Pancreas (tissue), 10 donors: ENCODE results near the gene TRPV4. TPM values are rescaled to one million over a fixed set of nuclear protein-coding genes. Genes with fewer than 3 reads are reported as not detected.

ENCODE experiments used
- ATAC-seq, 4 donors: fragments of 200-7000 bp; cut with Tn5 transposase; one replicate each; pipeline versions ENCODE4 v1.8.0 to v1.9.1; 2020; ENCODE audit warnings: mild to moderate bottlenecking in 4 of 4, moderate library complexity in 4 of 4
- DNase-seq, 6 donors: peaks; one replicate each; pipeline ENCODE4 v3.0.0-alpha.2; 2020
- FAIRE-seq: peaks from 2 replicates; lab custom pipeline; 2012; peaks lifted over from hg19 to GRCh38; lab: Jason Lieb, UNC
- H3K27ac ChIP-seq, 4 donors: fragments of 200-600 bp; sonication (generic); 1 replicate in 3 of 4; 2 replicates in 1 of 4; pipeline versions ENCODE4 v1.5.0 to v1.8.0; 2020
- H3K27me3 ChIP-seq, 4 donors: fragments of 200-600 bp; one replicate each; pipeline ENCODE4 v1.8.0; 2021
- H3K36me3 ChIP-seq, 3 donors: fragments of 200-600 bp; sonication (generic) in 1 of 3; one replicate each; pipeline versions ENCODE4 v1.5.0 to v1.8.0; 2020 to 2021
- H3K4me1 ChIP-seq, 3 donors: fragments of 200-600 bp; one replicate each; pipeline ENCODE4 v1.8.0; 2021
- H3K4me3 ChIP-seq, 4 donors: fragments of 200-600 bp; sonication (generic) in 2 of 4; one replicate each; pipeline versions ENCODE4 v1.5.0 to v1.8.0; 2020 to 2021
- H3K9me3 ChIP-seq, 4 donors: fragments of 200-600 bp; one replicate each; pipeline ENCODE4 v1.8.0; 2021
- CTCF ChIP-seq, 4 donors: fragments of 200-600 bp; sonication (generic) in 3 of 4; IDR thresholded peaks; one replicate each; pipeline versions ENCODE4 v1.5.0 to v1.8.0; 2021; ENCODE audit warnings: antibody characterized with exemption in 4 of 4
- WGBS, 2 donors: extraction: QIAGEN DNeasy Blood & Tissue Kit; methylation state at CpG; one replicate each; pipeline ENCODE4 v1.1.7; 2013; 5-methylcytosine and 5-hydroxymethylcytosine counted together
- intact Hi-C, 3 donors: fragments of 100-400 bp; cut with DNase I; formaldehyde crosslinking; loops; one replicate each; pipeline versions ENCODE4 v1.11.1 to v1.14.2; 2022
- polyA plus RNA-seq, 2 donors: library from polyadenylated mRNA; stranded (reverse); fragments of 200-250 nt; gene quantifications; one replicate each; pipeline ENCODE4 v1.2.3, GENCODE V29; 2013
- total RNA-seq, 6 donors: library from RNA; stranded (reverse); fragmentation: NEBNext Ultra II Directional in 4 of 6; extraction: Animal tissue kit (Norgen Biotek cat#: 25700) in 4 of 6; gene quantifications; one replicate each; pipeline versions ENCODE4 v1.2.1 to v1.2.4, GENCODE V29; 2021 to 2023
- donor health status: healthy with polysubstance abuse.
- donor health status: DM: no; HTN: no; CAD: no; lungs with moderate emphysema.
- donor health status: DM: no; HTN: no; CAD: no.
- donor health status: control.
- donor health status: control.
- donor health status: Bipolar disorder and iron deficiency.
- donor health status: DM: yes; HTN: yes; CAD: no.
- donor health status: DM: no; HTN: no; CAD: no.
- donor health status: DM: no; HTN: no; CAD: no.
- donor health status: DM: yes; HTN: yes; CAD: no.

TRPV4 gene
- total and polyA plus RNA-seq, 8 donors = 1.9 to 4.9 (median 4.0) TPM

DNA sequence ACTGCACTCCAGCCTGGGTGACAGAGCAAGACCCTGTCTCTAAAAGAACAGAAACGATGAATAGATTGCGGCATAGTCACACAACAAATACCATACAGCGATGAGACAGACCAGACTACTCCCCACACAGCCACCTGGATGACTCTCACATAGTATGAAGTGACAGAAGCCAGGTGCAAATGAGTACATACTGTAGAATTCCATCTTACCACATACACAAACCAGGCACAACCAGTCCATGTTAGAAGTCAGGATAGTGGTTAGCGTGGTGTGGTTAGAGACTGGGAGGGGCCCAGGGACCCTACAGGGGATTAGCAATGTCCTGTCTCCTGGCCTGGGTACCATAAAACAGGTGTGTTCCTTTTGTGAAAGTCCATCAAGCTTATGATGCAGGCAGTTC, 65.7 kb downstream of the TRPV4 start:
- ATAC-seq (no peak), DNase-seq (no peak), FAIRE-seq (no peak)
- Histone ChIP-seq H3K4me3 (no peak overlapping the region), H3K4me1 (no peaks in the 10 kb centered on the region), H3K9me3 (no peaks in the 10 kb centered on the region), H3K27ac (no peak overlapping the region), H3K27me3 (no peaks in the 10 kb centered on the region), H3K36me3 (no peaks in the 10 kb centered on the region)
- no peak for TF ChIP-seq CTCF (IDR thresholded peaks at IDR 0.05)
- 88 to 92% methylated on average over 4 of the region's 4 CpGs for WGBS, 2 donors
- intact Hi-C loops = no loop called here

- WGBS, 2 donors = 77% methylated on average over 12 of the region's 12 CpGs
- H3K27ac ChIP-seq = peak overlapping the region in 2 of 4 donors; percentile 8 to 28
- ATAC-seq (peak in 3 of 4 donors; percentile 19 to 61 (median 51)), DNase-seq (no peak), FAIRE-seq (no peak)
- no peak for TF ChIP-seq CTCF (IDR thresholded peaks at IDR 0.05)
- no peaks in the 10 kb centered on the region for H3K9me3 ChIP-seq
- intact Hi-C loops = no loop called here
- no peak overlapping the region for H3K4me3 ChIP-seq
- no peaks in the 10 kb centered on the region for H3K4me1 ChIP-seq
- no peaks in the 10 kb centered on the region for H3K36me3 ChIP-seq
- H3K27me3 ChIP-seq = no peaks in the 10 kb centered on the region
Observed at GRCh38 chr12:109766251-109766778, 66.9 kb downstream of the TRPV4 start.

DNA sequence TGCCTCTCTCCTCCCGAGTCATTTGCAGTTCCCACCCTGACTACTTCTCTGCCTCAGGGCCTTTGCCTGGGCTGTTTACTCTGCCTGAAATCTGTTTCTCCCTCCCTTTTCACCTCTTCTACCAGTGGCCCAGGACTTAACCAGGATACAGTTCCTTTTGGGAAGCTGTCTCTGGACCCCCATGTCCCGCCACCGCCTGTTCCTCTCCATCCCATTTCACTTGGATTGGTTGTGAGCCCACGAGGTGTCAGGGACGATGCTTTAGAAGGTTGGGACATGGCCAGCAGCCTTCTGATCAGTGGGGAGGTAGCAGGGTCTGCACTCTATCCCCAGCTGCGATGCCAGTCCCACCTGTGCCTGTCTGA, 67.8 kb downstream of the TRPV4 start:
- H3K9me3 ChIP-seq = no peaks in the 10 kb centered on the region
- no peak overlapping the region for H3K4me3 ChIP-seq
- no peak for DNase-seq
- H3K36me3 ChIP-seq = no peaks in the 10 kb centered on the region
- H3K27ac ChIP-seq = no peak overlapping the region
- 89 to 98% methylated on average over 6 of the region's 6 CpGs for WGBS, 2 donors
- no peaks in the 10 kb centered on the region for H3K27me3 ChIP-seq
- peaks cover 0 to 4% (median 0%) of the 10 kb centered on the region in 3 donors for H3K4me1 ChIP-seq
- intact Hi-C loops = no loop called here
- no peak for ATAC-seq
- TF ChIP-seq CTCF (IDR thresholded peaks at IDR 0.05) = no peak
- FAIRE-seq = no peak

DNA sequence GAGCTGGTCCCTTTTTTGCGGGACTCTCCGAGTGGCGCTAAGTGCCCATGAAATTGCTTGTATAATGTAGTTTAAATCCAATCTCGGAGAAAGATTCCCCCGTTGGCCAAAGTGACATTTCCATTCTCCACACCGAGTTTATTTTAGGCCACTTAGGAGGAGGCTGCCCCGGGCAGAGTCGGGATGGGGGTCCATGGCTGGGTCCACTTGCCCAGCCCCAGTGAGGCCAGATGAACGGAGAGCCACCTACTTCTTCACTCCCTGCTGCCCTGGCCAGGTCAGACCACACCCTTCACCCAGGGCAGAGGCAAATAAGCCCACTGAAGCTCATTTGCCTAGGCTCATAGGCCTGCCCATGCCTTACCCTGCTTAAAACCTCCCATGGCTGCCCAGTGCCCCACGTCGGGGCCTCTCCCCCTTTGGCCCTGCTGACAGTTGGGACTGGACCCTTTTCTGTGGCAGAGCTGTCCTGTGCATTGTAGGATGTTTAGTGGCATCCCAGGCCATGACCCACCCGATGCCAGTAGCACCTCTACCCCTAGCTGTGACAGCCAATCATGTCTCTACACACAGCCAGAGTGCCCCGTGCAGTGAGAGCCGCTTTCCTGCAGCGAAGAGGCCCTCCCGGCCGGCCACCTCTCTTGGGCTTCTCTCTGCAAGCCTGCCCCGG, 68.3 kb downstream of the TRPV4 start:
- Histone ChIP-seq H3K9me3 (no peaks in the 10 kb centered on the region), H3K27ac (no peak overlapping the region), H3K27me3 (no peaks in the 10 kb centered on the region), H3K4me3 (no peak overlapping the region), H3K4me1 (peaks cover 0 to 4% (median 0%) of the 10 kb centered on the region in 3 donors), H3K36me3 (no peaks in the 10 kb centered on the region)
- FAIRE-seq (no peak), ATAC-seq (no peak), DNase-seq (peak in 1 of 6 donors; percentile 3)
- TF ChIP-seq CTCF (IDR thresholded peaks at IDR 0.05) = no peak
- WGBS, 2 donors = 88 to 89% methylated on average over 18 of the region's 18 CpGs
- intact Hi-C loops = no loop called here

GRCh38 chr12:109764123-109764522, 69.1 kb downstream of the TRPV4 start:
- no peak for FAIRE-seq
- 92 to 93% methylated on average over 3 of the region's 3 CpGs for WGBS, 2 donors

More at GRCh38 chr12:109764123-109764522, 69.1 kb downstream of the TRPV4 start:
- TF ChIP-seq CTCF (IDR thresholded peaks at IDR 0.05) = no peak
- H3K4me1 ChIP-seq = peaks cover 0 to 4% (median 0%) of the 10 kb centered on the region in 3 donors
- intact Hi-C loops = no loop called here
- ATAC-seq = no peak
- H3K27me3 ChIP-seq = no peaks in the 10 kb centered on the region
- H3K9me3 ChIP-seq = no peaks in the 10 kb centered on the region
- DNase-seq = peak in 1 of 6 donors; percentile 3
- H3K36me3 ChIP-seq = no peaks in the 10 kb centered on the region
- no peak overlapping the region for H3K4me3 ChIP-seq
- H3K27ac ChIP-seq = no peak overlapping the region
